ENCODE measurements around the gene HSBP1L1.

- TF ChIP-seq POLR2A (IDR thresholded peaks at IDR 0.05; ENCODE audit: low read length) (peak; percentile 93), GATA1 (IDR thresholded peaks at IDR 0.05; ENCODE audit: low read depth, low read length) (no peak)
Observed at GRCh38 chr18:79988451-79989194, 24.2 kb downstream of the HSBP1L1 start, which contains the start of gene TXNL4A.
